HepG2 (cell line): ENCODE data around the gene PPARA. TPM values are rescaled to one million over a fixed set of nuclear protein-coding genes. Genes with fewer than 3 reads are reported as not detected.
A peak's percentile ranks its signal among the peaks of the same experiment; 100 is the strongest.

Experiments used
- FOXJ3 ChIP-seq: sonication (generic); formaldehyde crosslinking; IDR thresholded peaks from 2 replicates; pipeline ENCODE4 v1.4.0; 2020; ENCODE audit warnings: missing genetic modification reagents, mild to moderate bottlenecking, borderline replicate concordance
- HHEX ChIP-seq: IDR thresholded peaks from 2 replicates; pipeline ENCODE4 v1.6.1; 2016; ENCODE audit warnings: control low read depth
- KDM4B ChIP-seq: sonication (generic); formaldehyde crosslinking; IDR thresholded peaks from 2 replicates; pipeline ENCODE4 v1.4.0; 2020; ENCODE audit warnings: missing genetic modification reagents
- PHF20 ChIP-seq: sonication (generic); formaldehyde crosslinking; IDR thresholded peaks from 2 replicates; pipeline ENCODE4 v1.5.0; 2020; ENCODE audit warnings: mild to moderate bottlenecking, missing genetic modification reagents
- RBM22 ChIP-seq: fragments of 200-400 bp; formaldehyde crosslinking; optimal IDR thresholded peaks from 2 replicates; pipeline ENCODE3; 2017; ENCODE audit warnings: mild to moderate bottlenecking, low read length, moderate library complexity
- TSC22D2 ChIP-seq: sonication (generic); formaldehyde crosslinking; IDR thresholded peaks from 2 replicates; pipeline ENCODE4 v1.5.1; 2020; ENCODE audit warnings: missing genetic modification reagents, mild to moderate bottlenecking, borderline replicate concordance
- ZBTB39 ChIP-seq: sonication (generic); formaldehyde crosslinking; IDR thresholded peaks from 2 replicates; pipeline ENCODE4 v1.5.0; 2020; ENCODE audit warnings: missing genetic modification reagents
- ZHX1 ChIP-seq: sonication (generic); formaldehyde crosslinking; IDR thresholded peaks from 2 replicates; pipeline ENCODE4 v1.8.1; 2022; ENCODE audit warnings: low read depth, mild to moderate bottlenecking, missing genetic modification reagents
- ZKSCAN1 ChIP-seq: fragments of 150-350 bp; IDR thresholded peaks from 2 replicates; pipeline ENCODE4 v1.6.1; 2014; ENCODE audit warnings: low read length
- ZMAT3 ChIP-seq: sonication (generic); formaldehyde crosslinking; conservative IDR thresholded peaks from 2 replicates; pipeline ENCODE4 v1.7.0; 2021; ENCODE audit warnings: missing genetic modification reagents
- ZNF317 ChIP-seq: sonication (generic); formaldehyde crosslinking; IDR thresholded peaks from 2 replicates; pipeline ENCODE4 v1.5.0; 2020; ENCODE audit warnings: mild to moderate bottlenecking, missing genetic modification reagents
- ZNF414 ChIP-seq: sonication (generic); formaldehyde crosslinking; IDR thresholded peaks from 2 replicates; pipeline ENCODE4 v1.5.0; 2020; ENCODE audit warnings: missing genetic modification reagents
- ZNF674 ChIP-seq: sonication (generic); formaldehyde crosslinking; IDR thresholded peaks from 2 replicates; pipeline ENCODE4 v1.5.0; 2020; ENCODE audit warnings: low read depth, mild to moderate bottlenecking, missing genetic modification reagents
- ZNF780A ChIP-seq: sonication (generic); formaldehyde crosslinking; IDR thresholded peaks from 2 replicates; pipeline ENCODE4 v1.8.0; 2022; ENCODE audit warnings: mild to moderate bottlenecking, missing genetic modification reagents, moderate library complexity
- ZNF83 ChIP-seq: sonication (generic); formaldehyde crosslinking; IDR thresholded peaks from 2 replicates; pipeline ENCODE4 v1.4.0; 2020; ENCODE audit warnings: missing genetic modification reagents, mild to moderate bottlenecking, borderline replicate concordance
- polyA plus RNA-seq, 8 experiments: library from polyadenylated mRNA; depleted of rRNA in 3 of 8; stranded (reverse) in 7 of 8; unstranded in 1 of 8; fragments of >200 nt; fragmentation: Illumina TruSeq in 4 of 8; extraction: Trizol in 4 of 8; gene quantifications; 2 replicates each; pipeline versions ENCODE4 v1.2.1 to v1.2.3, GENCODE V29; 2011 to 2016; ENCODE audit warnings: low read depth in 4 of 8, missing spikeins in 1 of 8, mixed read lengths in 1 of 8; ENCODE audit not compliant: insufficient read depth in 1 of 8
- total RNA-seq, 5 experiments: library from RNA; depleted of rRNA; stranded (reverse); fragments of >200 nt; fragmentation: Illumina TruSeq; extraction: Trizol; gene quantifications; 2 replicates each; pipeline ENCODE4 v1.2.3, GENCODE V29; 2016; ENCODE audit warnings: low read depth in 1 of 5
- TF ChIP-seq, protein P1 (sequence below): sonication (generic); formaldehyde crosslinking; IDR thresholded peaks from 2 replicates; pipeline ENCODE4 v1.8.0; 2022; ENCODE audit warnings: low read depth, missing genetic modification reagents
- TF ChIP-seq, protein P2 (sequence below): sonication (generic); formaldehyde crosslinking; IDR thresholded peaks from 2 replicates; pipeline ENCODE4 v1.8.1; 2023; ENCODE audit warnings: mild to moderate bottlenecking, missing genetic modification reagents
- TF ChIP-seq, protein P3 (sequence below): sonication (generic); formaldehyde crosslinking; IDR thresholded peaks from 2 replicates; pipeline ENCODE4 v1.9.0; 2021; ENCODE audit warnings: missing genetic modification reagents, borderline replicate concordance

Gene PPARA
- total and polyA plus RNA-seq, 2 of the 13 experiments (the other 11 are each of a cell fraction or from before 2014, with no cell fraction given), result 18.2 to 24.7 TPM

GRCh38 chr22:46267431-46268279 is 117.3 kb downstream of the PPARA start, which contains the start of gene TTC38 (continued):
- TF ChIP-seq ZBTB39 (CRISPR knock-in tag) (no peak), PHF20 (CRISPR knock-in tag) (0 out of 2 replicates have a peak, but pooled peaks have one; percentile 35), ZNF780A (no peak), FOXJ3 (CRISPR knock-in tag) (0 out of 2 replicates have a peak, but pooled peaks have one; percentile 45), ZNF83 (CRISPR knock-in tag) (no peak), ZKSCAN1 (no peak), ZNF317 (no peak), RBM22 (no peak), HHEX (no peak), ZNF414 (CRISPR knock-in tag) (no peak), ZNF674 (CRISPR knock-in tag) (no peak), ZMAT3 (CRISPR knock-in tag) (peak; percentile 94), TSC22D2 (CRISPR knock-in tag) (no peak), KDM4B (CRISPR knock-in tag) (no peak), ZHX1 (CRISPR knock-in tag) (no peak)
- TF ChIP-seq, protein P1, sequence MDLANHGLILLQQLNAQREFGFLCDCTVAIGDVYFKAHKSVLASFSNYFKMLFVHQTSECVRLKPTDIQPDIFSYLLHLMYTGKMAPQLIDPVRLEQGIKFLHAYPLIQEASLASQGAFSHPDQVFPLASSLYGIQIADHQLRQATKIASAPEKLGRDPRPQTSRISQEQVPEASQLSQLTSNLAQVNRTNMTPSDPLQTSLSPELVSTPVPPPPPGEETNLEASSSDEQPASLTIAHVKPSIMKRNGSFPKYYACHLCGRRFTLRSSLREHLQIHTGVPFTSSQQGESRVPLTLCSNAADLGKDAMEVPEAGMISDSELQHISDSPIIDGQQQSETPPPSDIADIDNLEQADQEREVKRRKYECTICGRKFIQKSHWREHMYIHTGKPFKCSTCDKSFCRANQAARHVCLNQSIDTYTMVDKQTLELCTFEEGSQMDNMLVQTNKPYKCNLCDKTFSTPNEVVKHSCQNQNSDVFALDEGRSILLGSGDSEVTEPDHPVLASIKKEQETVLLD (CRISPR knock-in tag), result peak; percentile 62
- TF ChIP-seq, protein P2, sequence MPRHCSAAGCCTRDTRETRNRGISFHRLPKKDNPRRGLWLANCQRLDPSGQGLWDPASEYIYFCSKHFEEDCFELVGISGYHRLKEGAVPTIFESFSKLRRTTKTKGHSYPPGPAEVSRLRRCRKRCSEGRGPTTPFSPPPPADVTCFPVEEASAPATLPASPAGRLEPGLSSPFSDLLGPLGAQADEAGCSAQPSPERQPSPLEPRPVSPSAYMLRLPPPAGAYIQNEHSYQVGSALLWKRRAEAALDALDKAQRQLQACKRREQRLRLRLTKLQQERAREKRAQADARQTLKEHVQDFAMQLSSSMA (CRISPR knock-in tag), result peak; percentile 15; the same call in 1 of the 2 replicates
- TF ChIP-seq, protein P3, sequence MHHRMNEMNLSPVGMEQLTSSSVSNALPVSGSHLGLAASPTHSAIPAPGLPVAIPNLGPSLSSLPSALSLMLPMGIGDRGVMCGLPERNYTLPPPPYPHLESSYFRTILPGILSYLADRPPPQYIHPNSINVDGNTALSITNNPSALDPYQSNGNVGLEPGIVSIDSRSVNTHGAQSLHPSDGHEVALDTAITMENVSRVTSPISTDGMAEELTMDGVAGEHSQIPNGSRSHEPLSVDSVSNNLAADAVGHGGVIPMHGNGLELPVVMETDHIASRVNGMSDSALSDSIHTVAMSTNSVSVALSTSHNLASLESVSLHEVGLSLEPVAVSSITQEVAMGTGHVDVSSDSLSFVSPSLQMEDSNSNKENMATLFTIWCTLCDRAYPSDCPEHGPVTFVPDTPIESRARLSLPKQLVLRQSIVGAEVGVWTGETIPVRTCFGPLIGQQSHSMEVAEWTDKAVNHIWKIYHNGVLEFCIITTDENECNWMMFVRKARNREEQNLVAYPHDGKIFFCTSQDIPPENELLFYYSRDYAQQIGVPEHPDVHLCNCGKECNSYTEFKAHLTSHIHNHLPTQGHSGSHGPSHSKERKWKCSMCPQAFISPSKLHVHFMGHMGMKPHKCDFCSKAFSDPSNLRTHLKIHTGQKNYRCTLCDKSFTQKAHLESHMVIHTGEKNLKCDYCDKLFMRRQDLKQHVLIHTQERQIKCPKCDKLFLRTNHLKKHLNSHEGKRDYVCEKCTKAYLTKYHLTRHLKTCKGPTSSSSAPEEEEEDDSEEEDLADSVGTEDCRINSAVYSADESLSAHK (CRISPR knock-in tag), result no peak
